Muscle layer of colon (tissue), 2 donors: ENCODE data around the gene XIRP2.

Experiments used
- H3K27ac ChIP-seq: one replicate; pipeline ENCODE4 v1.7.0; 2013; ENCODE audit warnings: low read depth, mild to moderate bottlenecking, low read length, moderate library complexity
- H3K27me3 ChIP-seq, 2 donors: one replicate each; pipeline ENCODE4 v1.7.0; 2013; ENCODE audit warnings: low read length in 2 of 2, mild to moderate bottlenecking in 2 of 2; ENCODE audit not compliant: insufficient read depth in 2 of 2, control insufficient read depth in 1 of 2
- H3K36me3 ChIP-seq: one replicate; pipeline ENCODE4 v1.7.0; 2013; ENCODE audit warnings: mild to moderate bottlenecking, low read length; ENCODE audit not compliant: insufficient read depth
- H3K4me1 ChIP-seq: one replicate; pipeline ENCODE4 v1.7.0; 2013; ENCODE audit warnings: mild to moderate bottlenecking, low read length; ENCODE audit not compliant: insufficient read depth
- H3K4me3 ChIP-seq, 2 donors: one replicate each; pipeline ENCODE4 v1.7.0; 2013; ENCODE audit warnings: low read length in 2 of 2, low read depth in 1 of 2, mild to moderate bottlenecking in 1 of 2, moderate library complexity in 1 of 2
- H3K9ac ChIP-seq: one replicate; pipeline ENCODE4 v1.7.0; 2013; ENCODE audit warnings: low read length
- H3K9me3 ChIP-seq: one replicate; pipeline ENCODE4 v1.7.0; 2013; ENCODE audit warnings: mild to moderate bottlenecking, low read length
- donor health status: abdominal sarcoma.
- donor health status: Adenocarcinoma of cecum.

Gene XIRP2

DNA sequence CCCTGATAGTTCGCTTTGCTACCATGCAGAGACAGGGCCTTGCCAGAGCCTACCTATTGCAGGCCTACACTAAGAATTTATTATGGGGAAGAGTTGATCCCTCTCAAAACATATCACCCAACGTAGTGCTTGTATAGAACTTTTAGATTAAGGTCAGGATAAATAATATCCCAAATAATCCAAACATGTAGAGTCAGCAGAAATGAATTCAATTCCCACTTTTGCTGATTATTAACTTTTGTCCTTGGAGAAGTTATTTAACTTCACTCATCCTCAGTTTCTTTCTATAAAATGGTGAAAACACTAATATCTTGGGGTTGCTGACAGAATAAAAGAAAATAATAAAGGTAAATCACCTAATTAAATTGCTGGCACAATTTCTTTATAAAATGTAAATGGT, 294.1 kb downstream of the XIRP2 start:
- Histone ChIP-seq H3K9me3 (no peaks in the 10 kb centered on the region), H3K36me3 (no peaks in the 10 kb centered on the region), H3K27ac (no peak overlapping the region), H3K4me3 (no peak overlapping the region), H3K4me1 (peaks cover 13% of the 10 kb centered on the region), H3K9ac (no peak overlapping the region), H3K27me3 (no peaks in the 10 kb centered on the region)

DNA sequence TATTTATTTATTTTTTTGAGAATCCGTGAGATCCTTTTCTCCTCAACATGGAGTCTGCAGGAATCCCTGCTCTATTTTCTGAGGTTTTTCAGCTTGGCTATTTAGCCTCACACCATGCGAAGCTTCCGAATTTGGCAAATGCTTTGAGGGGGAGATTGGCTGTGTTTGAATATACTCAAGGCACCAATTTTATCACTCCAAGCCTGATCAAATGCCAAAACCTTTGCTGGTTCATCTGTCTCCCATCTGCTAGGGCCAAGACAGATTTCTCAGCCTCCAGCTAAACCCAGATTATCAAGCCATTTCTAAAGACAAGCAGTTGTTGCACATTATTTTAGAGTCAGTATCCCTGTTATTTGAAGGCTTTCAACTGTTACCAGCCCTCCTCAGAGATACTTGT, 295.7 kb downstream of the XIRP2 start:
- H3K4me3 ChIP-seq: no peak overlapping the region
- H3K36me3 ChIP-seq: no peaks in the 10 kb centered on the region
- H3K27ac ChIP-seq: no peak overlapping the region
- no peak overlapping the region for H3K9ac ChIP-seq
- H3K4me1 ChIP-seq: peaks cover 25% of the 10 kb centered on the region
- no peaks in the 10 kb centered on the region for H3K9me3 ChIP-seq
- H3K27me3 ChIP-seq: no peaks in the 10 kb centered on the region

DNA sequence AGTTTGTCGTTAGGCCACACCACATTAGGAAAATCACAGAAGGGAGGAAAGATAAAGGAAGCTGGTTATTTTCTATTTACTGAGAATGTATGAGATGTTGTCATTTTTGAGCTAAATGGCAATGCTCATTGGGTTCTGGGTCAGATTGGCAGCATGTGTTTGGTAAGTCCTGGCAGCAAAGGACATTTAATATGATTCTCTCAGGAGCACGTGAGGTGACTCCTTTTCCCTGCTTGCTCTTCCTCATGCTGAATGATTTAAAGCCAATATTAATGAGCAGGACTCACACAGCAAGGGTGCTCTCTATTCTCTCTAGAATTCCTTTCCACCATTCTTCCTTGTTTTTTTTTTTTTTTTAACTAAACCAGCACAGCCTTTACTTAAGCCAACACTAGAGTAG, 298.2 kb downstream of the XIRP2 start:
- peaks cover 36% of the 10 kb centered on the region for H3K4me1 ChIP-seq
- no peaks in the 10 kb centered on the region for H3K36me3 ChIP-seq
- no peak overlapping the region for H3K9ac ChIP-seq
- no peaks in the 10 kb centered on the region for H3K27me3 ChIP-seq
- H3K9me3 ChIP-seq: no peaks in the 10 kb centered on the region
- H3K4me3 ChIP-seq: no peak overlapping the region
- H3K27ac ChIP-seq: no peak overlapping the region

DNA sequence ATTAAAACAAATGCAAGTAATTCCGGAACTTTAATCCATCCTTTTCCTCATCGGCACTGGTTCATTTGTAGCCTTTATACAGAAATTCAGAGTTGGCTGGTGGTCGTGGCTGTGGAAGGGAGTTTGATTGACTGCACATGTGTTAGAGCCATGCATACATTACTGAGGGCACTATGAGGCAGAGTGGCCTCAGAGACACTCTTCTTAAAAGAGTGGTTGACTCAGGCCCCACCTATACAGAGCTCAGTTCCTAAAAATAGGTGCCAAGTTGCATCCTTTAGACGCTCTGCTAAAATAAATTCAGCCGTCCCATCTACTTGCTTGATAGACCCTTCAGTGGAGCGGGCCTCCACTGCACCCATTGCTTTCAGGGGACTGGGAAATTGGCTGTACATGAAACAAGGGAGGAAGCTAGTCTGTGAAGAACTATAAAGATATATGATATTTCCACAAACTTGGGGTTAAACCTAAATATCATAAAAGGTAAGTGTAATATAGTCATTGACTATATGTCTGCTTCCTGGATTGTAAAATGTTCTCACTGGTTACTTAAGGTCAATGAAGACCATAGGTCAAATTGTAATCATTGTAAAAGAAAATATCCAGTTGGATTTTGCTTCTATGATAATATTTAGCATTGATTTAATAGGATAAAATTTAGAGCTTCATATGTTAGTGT, 298.9 kb downstream of the XIRP2 start:
- no peaks in the 10 kb centered on the region for H3K9me3 ChIP-seq
- no peak overlapping the region for H3K4me3 ChIP-seq
- no peak overlapping the region for H3K9ac ChIP-seq
- H3K36me3 ChIP-seq: no peaks in the 10 kb centered on the region
- H3K27me3 ChIP-seq: no peaks in the 10 kb centered on the region
- H3K27ac ChIP-seq: no peak overlapping the region
- peaks cover 36% of the 10 kb centered on the region for H3K4me1 ChIP-seq

DNA sequence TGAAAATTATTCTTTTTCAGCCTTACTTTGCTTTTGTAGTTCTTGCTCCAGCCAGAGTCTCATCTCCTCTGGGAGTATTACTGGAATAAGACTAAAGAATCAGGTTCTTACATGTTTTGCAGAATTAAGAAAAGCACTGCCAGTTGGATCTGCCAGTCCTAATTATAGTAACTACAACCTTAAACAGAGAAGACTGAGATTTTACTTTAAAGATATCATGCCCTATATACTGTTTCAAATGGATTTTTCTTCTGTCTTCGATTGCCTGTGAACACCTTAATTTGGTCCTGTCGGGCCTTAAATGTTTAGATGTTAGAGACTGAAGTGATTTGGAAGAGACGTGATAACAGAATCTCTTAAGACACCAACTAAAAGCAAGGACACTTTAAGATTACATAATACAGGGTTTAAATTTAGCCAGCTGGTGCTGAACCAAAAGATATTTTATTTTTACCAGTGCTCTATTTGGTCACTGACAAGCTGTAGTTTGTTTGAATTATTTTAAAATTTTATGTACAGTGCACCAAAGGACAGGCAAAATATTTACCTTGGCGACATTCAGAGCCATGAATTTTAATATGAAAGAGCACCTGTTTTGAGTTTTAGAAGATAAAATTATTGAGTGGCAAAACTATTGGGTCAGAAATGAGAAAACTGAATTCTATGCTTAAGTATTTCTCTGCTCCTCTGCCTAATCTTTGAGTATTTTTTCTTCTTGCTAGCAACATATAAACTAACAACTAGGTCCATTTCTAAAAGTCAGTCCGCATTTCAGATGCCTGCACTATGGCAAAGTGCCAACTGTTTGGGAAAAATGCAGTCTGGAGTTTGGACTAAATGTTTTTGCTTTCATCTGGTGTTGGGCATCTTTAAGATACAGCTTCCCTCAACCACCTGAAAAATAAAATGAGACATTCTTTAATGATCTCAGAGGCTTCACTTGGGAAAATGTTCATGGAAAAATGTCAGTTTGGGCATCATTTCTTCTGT, 300.0 kb downstream of the XIRP2 start:
- H3K36me3 ChIP-seq: no peaks in the 10 kb centered on the region
- H3K9ac ChIP-seq: no peak overlapping the region
- no peak overlapping the region for H3K27ac ChIP-seq
- no peaks in the 10 kb centered on the region for H3K9me3 ChIP-seq
- no peaks in the 10 kb centered on the region for H3K27me3 ChIP-seq
- no peak overlapping the region for H3K4me3 ChIP-seq
- H3K4me1 ChIP-seq: peaks cover 42% of the 10 kb centered on the region

DNA sequence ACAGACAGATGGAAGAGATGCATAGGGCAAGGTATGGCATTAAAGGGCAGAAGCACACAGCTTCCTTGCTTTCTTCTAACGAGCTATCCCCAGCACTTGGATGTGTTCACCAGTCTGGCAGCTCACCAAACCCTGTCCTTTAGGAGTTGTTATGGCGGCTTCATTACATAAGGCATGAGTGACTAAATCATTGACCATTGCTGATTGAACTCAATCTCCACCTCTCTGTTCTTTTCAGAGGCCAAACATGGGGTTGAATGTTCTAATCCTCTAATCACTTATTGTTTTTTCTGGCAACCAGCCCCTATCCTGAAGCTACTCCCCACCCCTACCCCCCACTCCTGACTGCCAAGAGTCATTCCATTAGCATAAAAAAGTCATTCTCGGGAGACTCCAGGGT, 301.8 kb downstream of the XIRP2 start:
- no peaks in the 10 kb centered on the region for H3K9me3 ChIP-seq
- no peak overlapping the region for H3K27ac ChIP-seq
- no peak overlapping the region for H3K9ac ChIP-seq
- H3K36me3 ChIP-seq: no peaks in the 10 kb centered on the region
- peaks cover 42% of the 10 kb centered on the region for H3K4me1 ChIP-seq
- no peak overlapping the region for H3K4me3 ChIP-seq
- no peaks in the 10 kb centered on the region for H3K27me3 ChIP-seq

DNA sequence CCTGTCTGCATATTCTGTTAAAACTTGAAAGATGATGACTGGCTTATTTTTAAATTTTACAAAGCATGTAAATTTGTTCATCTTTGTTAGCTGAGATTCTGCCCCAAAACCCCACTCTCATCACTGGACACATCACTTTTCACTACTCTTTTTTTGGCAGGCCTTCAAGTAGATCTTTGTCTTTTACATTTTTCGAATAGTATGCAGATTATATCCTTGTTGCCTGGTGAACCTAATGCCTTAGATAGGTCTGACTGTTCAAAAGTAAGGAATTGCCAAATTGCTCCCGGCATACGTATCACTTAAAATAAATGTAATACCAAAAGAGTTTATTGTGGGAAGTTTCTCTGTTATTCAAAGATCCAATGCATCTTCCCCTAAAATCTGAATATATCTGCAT, 303.3 kb downstream of the XIRP2 start:
- Histone ChIP-seq H3K9ac (no peak overlapping the region), H3K9me3 (no peaks in the 10 kb centered on the region), H3K4me3 (no peak overlapping the region), H3K36me3 (no peaks in the 10 kb centered on the region), H3K27me3 (no peaks in the 10 kb centered on the region), H3K4me1 (peaks cover 41% of the 10 kb centered on the region), H3K27ac (no peak overlapping the region)

DNA sequence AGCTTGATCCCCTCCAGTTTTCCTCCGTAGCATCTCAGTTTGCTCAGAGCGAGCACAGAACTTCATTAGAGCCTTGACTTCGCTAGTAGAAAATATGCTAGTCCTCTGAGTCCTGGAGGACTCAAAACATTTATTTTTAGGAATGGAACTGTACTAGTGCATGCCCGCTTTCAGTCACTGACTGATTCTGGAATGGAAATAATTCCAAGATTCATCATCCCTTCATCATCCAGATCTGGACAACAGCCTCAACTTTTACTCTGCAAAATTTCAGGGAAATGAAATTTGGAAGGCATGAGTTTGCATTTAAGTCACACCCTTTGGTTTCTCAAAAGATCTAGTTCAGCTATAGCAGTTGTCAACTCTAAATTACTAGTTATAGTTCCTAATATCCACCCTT, 304.6 kb downstream of the XIRP2 start:
- no peak overlapping the region for H3K9ac ChIP-seq
- no peaks in the 10 kb centered on the region for H3K9me3 ChIP-seq
- no peak overlapping the region for H3K4me3 ChIP-seq
- peaks cover 42% of the 10 kb centered on the region for H3K4me1 ChIP-seq
- H3K27me3 ChIP-seq: no peaks in the 10 kb centered on the region
- no peak overlapping the region for H3K27ac ChIP-seq
- no peaks in the 10 kb centered on the region for H3K36me3 ChIP-seq

DNA sequence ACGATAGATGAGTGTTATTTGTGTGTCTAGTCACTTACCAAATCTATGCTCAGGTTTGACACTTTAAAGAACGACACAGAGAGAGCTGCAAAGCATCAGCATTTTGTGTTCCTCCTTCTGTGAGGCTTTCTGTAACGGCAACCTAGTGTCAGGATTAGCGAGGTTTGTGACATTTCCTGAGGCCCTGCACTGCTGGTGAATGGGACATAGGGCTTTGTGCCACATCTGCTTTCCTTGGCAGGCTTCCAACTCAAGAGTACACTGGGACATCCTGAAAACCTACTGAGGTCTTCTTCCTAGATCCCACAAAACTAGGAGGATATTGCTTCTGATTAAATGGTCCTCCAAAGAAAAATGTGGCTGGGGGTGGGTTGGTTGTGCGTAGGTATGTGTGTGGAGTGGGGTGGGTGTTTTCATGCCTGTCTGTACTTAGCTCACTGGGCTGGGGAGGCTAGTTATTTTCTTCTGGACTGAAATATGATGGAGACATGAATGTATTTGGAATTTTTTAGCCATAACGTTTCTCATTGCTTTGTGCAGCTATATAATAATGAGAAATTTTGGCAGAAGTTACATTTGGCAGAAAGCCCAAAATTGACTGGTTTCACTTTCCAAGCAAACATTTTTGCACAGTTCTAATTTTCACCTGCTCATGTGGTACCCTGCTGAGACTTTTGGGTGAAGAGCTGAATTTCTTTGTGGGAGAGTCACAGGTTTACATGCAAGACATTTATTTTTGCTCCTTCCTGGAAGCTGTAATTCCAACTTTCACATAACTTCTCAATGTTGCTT, 308.4 kb downstream of the XIRP2 start:
- Histone ChIP-seq H3K36me3 (no peaks in the 10 kb centered on the region), H3K9me3 (no peaks in the 10 kb centered on the region), H3K4me1 (peaks cover 20% of the 10 kb centered on the region), H3K4me3 (no peak overlapping the region), H3K27ac (no peak overlapping the region), H3K27me3 (no peaks in the 10 kb centered on the region), H3K9ac (no peak overlapping the region)

DNA sequence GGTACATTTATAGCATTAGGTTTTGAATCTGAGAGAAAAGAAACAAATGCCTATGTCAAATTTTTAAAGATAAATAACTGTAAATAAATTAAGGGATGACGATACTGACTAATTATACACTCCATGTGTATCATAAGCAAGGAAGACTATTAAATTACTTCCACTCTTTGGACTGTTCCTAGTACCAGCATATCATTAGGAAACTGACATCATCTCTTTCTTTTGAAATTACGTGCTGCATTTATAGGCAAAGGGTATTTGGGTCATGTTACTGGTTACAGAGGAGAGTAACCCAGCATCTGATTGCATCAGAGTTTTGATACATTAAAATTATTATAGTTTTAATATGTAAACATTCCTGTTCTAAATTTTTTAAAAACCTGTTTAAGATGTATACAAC, 309.7 kb downstream of the XIRP2 start:
- H3K9me3 ChIP-seq: no peaks in the 10 kb centered on the region
- H3K4me3 ChIP-seq: no peak overlapping the region
- no peaks in the 10 kb centered on the region for H3K36me3 ChIP-seq
- no peak overlapping the region for H3K9ac ChIP-seq
- H3K27me3 ChIP-seq: no peaks in the 10 kb centered on the region
- no peak overlapping the region for H3K27ac ChIP-seq
- H3K4me1 ChIP-seq: peaks cover 15% of the 10 kb centered on the region

DNA sequence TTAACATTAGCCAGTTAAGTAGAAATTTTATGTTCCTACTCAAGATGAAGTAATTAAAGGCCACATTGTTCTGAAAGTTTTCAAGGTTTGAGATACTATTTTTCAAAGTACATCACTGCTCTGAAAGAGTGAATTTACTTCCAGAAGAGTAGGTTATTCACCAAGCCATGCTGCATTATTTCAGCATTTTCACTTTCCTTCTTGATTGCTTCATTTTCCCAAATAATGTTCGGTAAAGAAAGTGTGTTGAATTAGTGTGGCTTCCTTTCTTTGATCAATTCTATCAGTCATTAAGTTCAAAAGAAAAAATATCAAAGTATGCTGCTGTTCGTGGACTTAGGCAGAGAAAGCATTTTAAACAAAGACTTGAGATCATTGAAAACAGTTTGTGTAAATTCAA, 310.3 kb downstream of the XIRP2 start:
- Histone ChIP-seq H3K27me3 (no peaks in the 10 kb centered on the region), H3K27ac (no peak overlapping the region), H3K4me3 (no peak overlapping the region), H3K4me1 (peaks cover 15% of the 10 kb centered on the region), H3K36me3 (no peaks in the 10 kb centered on the region), H3K9ac (no peak overlapping the region), H3K9me3 (no peaks in the 10 kb centered on the region)
